ENCODE results near the gene MTCH2.

The MTCH2 gene

GRCh38 chr11:47589977-47590861, 52.1 kb downstream of the MTCH2 start:
- no peak overlapping the region for H3K4me3 ChIP-seq (ENCODE audit: low read depth, low read length)
- TF ChIP-seq, protein P1, sequence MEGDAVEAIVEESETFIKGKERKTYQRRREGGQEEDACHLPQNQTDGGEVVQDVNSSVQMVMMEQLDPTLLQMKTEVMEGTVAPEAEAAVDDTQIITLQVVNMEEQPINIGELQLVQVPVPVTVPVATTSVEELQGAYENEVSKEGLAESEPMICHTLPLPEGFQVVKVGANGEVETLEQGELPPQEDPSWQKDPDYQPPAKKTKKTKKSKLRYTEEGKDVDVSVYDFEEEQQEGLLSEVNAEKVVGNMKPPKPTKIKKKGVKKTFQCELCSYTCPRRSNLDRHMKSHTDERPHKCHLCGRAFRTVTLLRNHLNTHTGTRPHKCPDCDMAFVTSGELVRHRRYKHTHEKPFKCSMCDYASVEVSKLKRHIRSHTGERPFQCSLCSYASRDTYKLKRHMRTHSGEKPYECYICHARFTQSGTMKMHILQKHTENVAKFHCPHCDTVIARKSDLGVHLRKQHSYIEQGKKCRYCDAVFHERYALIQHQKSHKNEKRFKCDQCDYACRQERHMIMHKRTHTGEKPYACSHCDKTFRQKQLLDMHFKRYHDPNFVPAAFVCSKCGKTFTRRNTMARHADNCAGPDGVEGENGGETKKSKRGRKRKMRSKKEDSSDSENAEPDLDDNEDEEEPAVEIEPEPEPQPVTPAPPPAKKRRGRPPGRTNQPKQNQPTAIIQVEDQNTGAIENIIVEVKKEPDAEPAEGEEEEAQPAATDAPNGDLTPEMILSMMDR (IDR thresholded peaks at IDR 0.05; ENCODE audit: borderline replicate concordance, insufficient read depth, low read depth, low read length), result no peak

DNA sequence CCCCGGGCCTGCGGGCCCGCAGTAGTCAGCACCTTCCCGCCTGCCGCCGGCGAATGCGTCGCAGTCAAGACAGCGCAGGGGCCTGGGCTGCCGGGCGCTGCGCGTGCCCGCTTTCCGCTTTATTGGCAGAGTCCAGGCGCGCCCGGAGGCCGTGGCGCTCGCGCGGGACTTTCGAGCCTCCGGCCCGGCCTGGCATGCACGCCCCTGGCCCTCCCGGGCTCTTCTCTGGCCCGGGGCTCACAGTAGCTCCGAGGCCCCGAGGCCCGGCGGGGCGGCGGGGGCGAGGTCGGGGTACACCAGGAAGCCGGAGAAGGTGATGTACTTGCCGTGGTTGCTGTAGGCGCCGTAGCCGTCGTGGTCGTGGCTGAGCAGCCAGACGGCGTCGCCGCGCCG, 52.8 kb downstream of the MTCH2 start:
- no peak overlapping the region for H3K4me3 ChIP-seq (ENCODE audit: low read depth, low read length)
- TF ChIP-seq, protein P1 (IDR thresholded peaks at IDR 0.05; ENCODE audit: borderline replicate concordance, insufficient read depth, low read depth, low read length), result no peak

- TF ChIP-seq, protein P1 (IDR thresholded peaks at IDR 0.05; ENCODE audit: borderline replicate concordance, insufficient read depth, low read depth, low read length), result no peak
- no peak overlapping the region for H3K4me3 ChIP-seq (ENCODE audit: low read depth, low read length)
These were observed 53.2 kb downstream of the MTCH2 start for GRCh38 chr11:47589118-47589517.

- TF ChIP-seq, protein P1 (IDR thresholded peaks at IDR 0.05; ENCODE audit: borderline replicate concordance, insufficient read depth, low read depth, low read length), result no peak
- no peak overlapping the region for H3K4me3 ChIP-seq (ENCODE audit: low read depth, low read length)
These were observed 54.5 kb downstream of the MTCH2 start for GRCh38 chr11:47587723-47588326.

DNA sequence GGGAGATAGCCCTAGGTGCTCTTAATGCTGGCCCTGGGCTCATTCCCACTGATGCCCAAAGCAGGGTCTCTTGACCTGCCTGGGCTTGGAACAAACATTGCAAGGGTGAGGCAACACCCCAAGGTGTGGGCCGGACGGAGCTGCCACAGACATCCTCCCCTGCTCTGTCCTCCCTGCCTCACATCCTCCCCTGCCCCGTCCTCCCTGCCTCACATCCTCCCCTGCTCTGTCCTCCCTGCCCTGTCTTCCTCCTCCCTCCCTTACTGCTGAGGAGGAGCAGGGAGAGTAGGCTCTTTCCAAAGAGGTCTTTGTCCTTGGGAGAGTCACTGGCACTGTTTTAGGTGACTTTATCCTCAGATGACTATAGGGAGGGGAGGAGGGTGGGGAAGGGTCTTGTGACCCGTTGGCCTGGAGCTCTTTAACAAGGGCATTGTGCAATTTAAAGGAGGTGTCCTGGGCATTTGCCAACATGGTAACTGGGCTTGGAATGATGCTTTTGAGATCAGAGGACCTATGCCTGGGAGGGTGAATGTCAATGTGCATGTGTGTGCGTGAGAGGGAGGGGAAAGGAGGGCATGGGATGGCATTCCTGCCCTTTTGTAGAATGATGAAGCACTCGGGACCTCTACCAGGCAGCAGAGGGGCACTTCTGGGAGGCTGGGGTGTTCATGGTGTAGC, 55.2 kb downstream of the MTCH2 start:
- no peak overlapping the region for H3K4me3 ChIP-seq (ENCODE audit: low read depth, low read length)
- TF ChIP-seq, protein P1 (IDR thresholded peaks at IDR 0.05; ENCODE audit: borderline replicate concordance, insufficient read depth, low read depth, low read length), result no peak

DNA sequence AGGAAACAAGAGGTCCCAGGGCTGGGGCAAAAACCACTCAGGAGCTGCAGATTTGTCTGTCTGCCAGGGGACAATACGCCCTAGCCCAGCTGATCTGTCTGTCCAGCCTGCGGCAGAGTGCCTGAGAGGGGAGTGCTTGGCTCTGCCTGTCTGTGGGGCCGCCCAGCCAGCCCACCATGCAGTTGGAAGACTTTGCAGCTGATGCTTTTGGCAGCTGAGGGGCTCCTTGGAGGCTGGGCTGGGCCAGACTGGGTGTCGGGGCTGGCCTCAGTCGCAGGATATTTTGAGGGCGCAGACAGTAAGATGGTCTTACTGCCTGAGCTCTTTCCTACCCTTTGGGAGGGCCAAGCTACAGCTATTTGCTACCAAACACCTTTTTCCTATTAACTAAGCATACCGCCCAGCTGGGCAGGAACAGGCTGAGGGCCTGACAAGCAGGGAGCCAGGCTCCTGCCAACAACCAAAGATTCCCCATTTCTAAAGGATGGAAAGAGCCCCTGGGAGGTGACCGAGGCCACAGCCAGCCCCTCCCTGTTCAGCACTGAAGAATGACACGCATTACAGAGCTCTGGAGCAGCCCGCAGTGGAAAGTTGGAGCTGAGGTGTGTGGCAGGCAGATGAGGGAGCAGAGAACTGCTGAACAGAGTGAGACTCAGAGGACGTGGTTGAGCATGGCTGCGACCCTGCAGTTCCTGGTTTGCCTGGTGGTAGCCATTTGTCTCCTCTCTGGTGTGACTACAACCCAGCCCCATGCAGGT, 56.1 kb downstream of the MTCH2 start, which contains the start of gene FAM180B:
TSS of gene FAM180B (plus strand) at position 581 of the 758 bp plus-strand sequence. CDS start at position 672, 91 bp downstream.
- H3K4me3 ChIP-seq (ENCODE audit: low read depth, low read length), result no peak within 1 kb of the TSS
- TF ChIP-seq, protein P1 (IDR thresholded peaks at IDR 0.05; ENCODE audit: borderline replicate concordance, insufficient read depth, low read depth, low read length), result no peak
